PC-3 (cell line): Measurements from ENCODE around the gene F12.

Source experiments
- EZH2 ChIP-seq: fragments of 300-600 bp; sonication (generic); IDR thresholded peaks from one replicate; pipeline ENCODE4 v1.6.1; 2017; ENCODE audit warnings: antibody characterized with exemption, mild to moderate bottlenecking, low read length; ENCODE audit not compliant: unreplicated experiment
- EZH2phosphoT487 ChIP-seq: fragments of 300-600 bp; sonication (generic); IDR thresholded peaks from 2 replicates; pipeline ENCODE4 v1.6.1; 2018; ENCODE audit warnings: mild to moderate bottlenecking, antibody characterized with exemption, low read length, borderline replicate concordance
- TF ChIP-seq, protein P1 (sequence below): fragments of 300-600 bp; sonication (generic); conservative IDR thresholded peaks from 2 replicates; pipeline ENCODE4 v1.5.1; 2017; ENCODE audit warnings: antibody characterized with exemption, low read depth, mild to moderate bottlenecking, low read length

DNA sequence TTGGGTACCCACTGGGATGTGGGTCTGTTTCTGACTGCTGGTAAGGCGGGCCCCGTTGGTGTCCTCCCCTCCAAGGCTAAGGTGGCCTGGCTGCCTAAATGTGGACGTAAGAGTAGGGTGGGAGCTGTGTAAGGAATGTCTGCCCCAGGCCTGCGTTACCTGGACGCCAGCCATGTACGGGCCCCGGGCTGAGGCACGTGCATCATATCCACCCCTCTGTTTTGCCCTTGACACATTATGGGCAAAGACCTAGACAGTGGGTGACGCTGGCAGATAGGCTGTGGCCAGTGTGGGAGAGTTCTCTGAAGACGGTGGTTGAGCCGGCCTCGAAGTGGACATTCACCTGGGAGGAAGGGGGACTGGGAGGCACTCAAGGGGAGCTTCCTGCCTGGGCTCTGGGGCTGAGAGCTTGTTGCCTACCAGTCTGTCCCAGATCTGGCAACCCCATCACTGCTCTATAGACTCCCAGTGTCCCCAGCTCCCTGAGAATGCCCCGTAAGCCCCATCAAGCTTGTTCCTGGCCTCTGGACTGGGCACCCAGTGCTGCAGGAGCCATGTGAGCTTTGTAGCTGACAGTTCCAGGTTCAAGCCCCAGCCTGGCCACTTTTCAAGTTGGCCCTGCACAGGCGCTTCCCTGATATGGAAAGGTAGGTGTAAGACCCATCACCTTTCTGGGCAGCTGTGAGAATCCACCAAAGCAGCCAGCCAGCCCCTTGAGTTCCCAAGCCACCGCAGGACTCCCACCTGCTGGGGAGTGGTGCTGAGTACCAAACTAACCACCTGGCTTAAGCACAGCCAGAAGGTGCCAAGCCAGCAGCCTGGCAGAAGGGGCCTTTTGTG lies 34.0 kb upstream of the F12 start:
- no peak for TF ChIP-seq EZH2
- TF ChIP-seq, protein P1, sequence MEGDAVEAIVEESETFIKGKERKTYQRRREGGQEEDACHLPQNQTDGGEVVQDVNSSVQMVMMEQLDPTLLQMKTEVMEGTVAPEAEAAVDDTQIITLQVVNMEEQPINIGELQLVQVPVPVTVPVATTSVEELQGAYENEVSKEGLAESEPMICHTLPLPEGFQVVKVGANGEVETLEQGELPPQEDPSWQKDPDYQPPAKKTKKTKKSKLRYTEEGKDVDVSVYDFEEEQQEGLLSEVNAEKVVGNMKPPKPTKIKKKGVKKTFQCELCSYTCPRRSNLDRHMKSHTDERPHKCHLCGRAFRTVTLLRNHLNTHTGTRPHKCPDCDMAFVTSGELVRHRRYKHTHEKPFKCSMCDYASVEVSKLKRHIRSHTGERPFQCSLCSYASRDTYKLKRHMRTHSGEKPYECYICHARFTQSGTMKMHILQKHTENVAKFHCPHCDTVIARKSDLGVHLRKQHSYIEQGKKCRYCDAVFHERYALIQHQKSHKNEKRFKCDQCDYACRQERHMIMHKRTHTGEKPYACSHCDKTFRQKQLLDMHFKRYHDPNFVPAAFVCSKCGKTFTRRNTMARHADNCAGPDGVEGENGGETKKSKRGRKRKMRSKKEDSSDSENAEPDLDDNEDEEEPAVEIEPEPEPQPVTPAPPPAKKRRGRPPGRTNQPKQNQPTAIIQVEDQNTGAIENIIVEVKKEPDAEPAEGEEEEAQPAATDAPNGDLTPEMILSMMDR: no peak
- no peak for TF ChIP-seq EZH2phosphoT487
